ENCODE measurements around the gene SLCO3A1. TPM values are rescaled to one million over a fixed set of nuclear protein-coding genes. Genes with fewer than 3 reads are reported as not detected.
A peak's percentile ranks its signal among the peaks of the same experiment; 100 is the strongest.

Gene SLCO3A1
- total and polyA plus RNA-seq, 12 donors = 1.8 to 26.6 (median 17.2) TPM

DNA sequence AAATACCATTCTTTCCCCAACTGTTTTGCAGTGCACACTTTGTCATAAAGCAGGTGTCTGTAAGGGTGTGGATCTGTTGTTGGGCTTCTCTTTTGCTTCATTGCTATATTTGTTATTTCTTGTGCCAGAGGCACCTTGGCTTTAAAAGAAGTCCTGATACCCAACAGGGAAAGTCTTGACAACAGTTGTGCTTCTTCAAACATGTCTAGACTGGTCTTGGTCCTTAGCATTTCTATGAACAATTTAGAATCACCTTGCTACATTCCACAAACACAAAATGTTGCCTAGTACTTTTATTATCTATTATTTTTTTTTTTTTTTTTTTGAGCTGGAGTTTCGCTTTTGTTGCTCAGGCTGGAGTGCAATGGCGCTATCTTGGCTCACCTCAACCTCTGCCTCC is 233.7 kb downstream of the SLCO3A1 start:
- no peaks in the 10 kb centered on the region for H3K36me3 ChIP-seq (replicated peaks in 1 of 2)
- H3K27ac ChIP-seq = no peak overlapping the region
- TF ChIP-seq POLR2A (IDR thresholded peaks at IDR 0.05) = no peak
- TF ChIP-seq, protein P1, sequence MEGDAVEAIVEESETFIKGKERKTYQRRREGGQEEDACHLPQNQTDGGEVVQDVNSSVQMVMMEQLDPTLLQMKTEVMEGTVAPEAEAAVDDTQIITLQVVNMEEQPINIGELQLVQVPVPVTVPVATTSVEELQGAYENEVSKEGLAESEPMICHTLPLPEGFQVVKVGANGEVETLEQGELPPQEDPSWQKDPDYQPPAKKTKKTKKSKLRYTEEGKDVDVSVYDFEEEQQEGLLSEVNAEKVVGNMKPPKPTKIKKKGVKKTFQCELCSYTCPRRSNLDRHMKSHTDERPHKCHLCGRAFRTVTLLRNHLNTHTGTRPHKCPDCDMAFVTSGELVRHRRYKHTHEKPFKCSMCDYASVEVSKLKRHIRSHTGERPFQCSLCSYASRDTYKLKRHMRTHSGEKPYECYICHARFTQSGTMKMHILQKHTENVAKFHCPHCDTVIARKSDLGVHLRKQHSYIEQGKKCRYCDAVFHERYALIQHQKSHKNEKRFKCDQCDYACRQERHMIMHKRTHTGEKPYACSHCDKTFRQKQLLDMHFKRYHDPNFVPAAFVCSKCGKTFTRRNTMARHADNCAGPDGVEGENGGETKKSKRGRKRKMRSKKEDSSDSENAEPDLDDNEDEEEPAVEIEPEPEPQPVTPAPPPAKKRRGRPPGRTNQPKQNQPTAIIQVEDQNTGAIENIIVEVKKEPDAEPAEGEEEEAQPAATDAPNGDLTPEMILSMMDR (IDR thresholded peaks at IDR 0.05) = no peak
- DNase-seq = no peak
- intact Hi-C loops (cut with DNase I) = no loop called here
- H3K4me3 ChIP-seq = no peak overlapping the region
- 96 to 99% (median 97%) methylated on average over 2 of the region's 2 CpGs for WGBS, 4 donors
- H3K9me3 ChIP-seq (replicated peaks in 1 of 3) = no peaks in the 10 kb centered on the region
- peaks cover 4 to 10% of the 10 kb centered on the region in 2 donors for H3K4me1 ChIP-seq (replicated peaks in 1 of 2)
- H3K27me3 ChIP-seq = no peaks in the 10 kb centered on the region

DNA sequence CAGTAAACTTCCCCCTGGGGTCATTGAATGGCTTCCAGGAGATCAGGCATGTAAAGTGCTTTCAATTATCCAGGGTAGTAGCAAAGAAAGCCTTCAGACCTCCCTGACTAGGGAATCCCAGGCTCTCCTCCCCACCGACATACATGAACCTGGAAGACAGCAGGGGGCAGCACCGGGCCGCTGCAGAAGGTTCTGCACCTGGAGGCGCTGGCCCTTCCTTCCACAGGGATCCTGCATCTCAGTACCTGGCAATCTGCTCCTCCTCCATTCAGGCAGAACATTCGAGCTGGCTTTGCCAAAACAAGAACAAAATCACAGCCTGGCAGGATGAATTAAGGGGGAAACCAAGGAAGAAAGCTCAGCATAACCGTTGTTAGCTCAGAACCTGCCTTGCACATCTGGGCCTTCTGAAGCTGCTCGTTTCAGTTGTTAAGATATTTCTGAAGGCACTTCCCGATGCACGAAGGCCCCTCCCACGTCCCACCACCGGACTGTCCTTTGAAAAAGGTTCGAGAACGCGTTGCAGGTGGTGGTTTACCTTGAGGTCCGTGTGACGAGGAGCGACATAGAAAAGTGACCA is 237.7 kb downstream of the SLCO3A1 start:
- Histone ChIP-seq H3K9me3 (replicated peaks in 1 of 3) (no peaks in the 10 kb centered on the region), H3K4me1 (replicated peaks in 1 of 2) (no peaks in the 10 kb centered on the region), H3K27me3 (no peaks in the 10 kb centered on the region), H3K27ac (no peak overlapping the region), H3K4me3 (no peak overlapping the region), H3K36me3 (replicated peaks in 1 of 2) (no peaks in the 10 kb centered on the region)
- 77 to 87% (median 78%) methylated on average over 13 to 17 of the region's 17 CpGs for WGBS, 4 donors
- intact Hi-C loops (cut with DNase I) = loop anchor here in 1 of 2 donors (10.0 kb wide), 1 partner anchor 624 kb away; no protein-coding TSS in a partner anchor
- DNase-seq = peak in 5 of 7 donors; percentile 33 to 47 (median 40)
- no peak for TF ChIP-seq POLR2A (IDR thresholded peaks at IDR 0.05)
- TF ChIP-seq, protein P1 (IDR thresholded peaks at IDR 0.05) = peak in 5 of 6 experiments; percentile 14 to 49 (median 38)

- no peak for TF ChIP-seq POLR2A (IDR thresholded peaks at IDR 0.05)
- TF ChIP-seq, protein P1 (IDR thresholded peaks at IDR 0.05) = no peak
- intact Hi-C loops (cut with DNase I) = loop anchor here in 1 of 2 donors (10.0 kb wide), 1 partner anchor 622 kb away; no protein-coding TSS in a partner anchor
- 72 to 85% (median 81%) methylated on average over 9 to 10 of the region's 10 CpGs for WGBS, 4 donors
- H3K36me3 ChIP-seq (replicated peaks in 1 of 2) = no peaks in the 10 kb centered on the region
- H3K27ac ChIP-seq = no peak overlapping the region
- no peaks in the 10 kb centered on the region for H3K27me3 ChIP-seq
- H3K4me1 ChIP-seq (replicated peaks in 1 of 2) = peaks cover 0 to 2% of the 10 kb centered on the region in 2 donors
- no peaks in the 10 kb centered on the region for H3K9me3 ChIP-seq (replicated peaks in 1 of 3)
- H3K4me3 ChIP-seq = no peak overlapping the region
- DNase-seq = no peak
Measured at GRCh38 chr15:92092289-92093105, 239.0 kb downstream of the SLCO3A1 start.

DNA sequence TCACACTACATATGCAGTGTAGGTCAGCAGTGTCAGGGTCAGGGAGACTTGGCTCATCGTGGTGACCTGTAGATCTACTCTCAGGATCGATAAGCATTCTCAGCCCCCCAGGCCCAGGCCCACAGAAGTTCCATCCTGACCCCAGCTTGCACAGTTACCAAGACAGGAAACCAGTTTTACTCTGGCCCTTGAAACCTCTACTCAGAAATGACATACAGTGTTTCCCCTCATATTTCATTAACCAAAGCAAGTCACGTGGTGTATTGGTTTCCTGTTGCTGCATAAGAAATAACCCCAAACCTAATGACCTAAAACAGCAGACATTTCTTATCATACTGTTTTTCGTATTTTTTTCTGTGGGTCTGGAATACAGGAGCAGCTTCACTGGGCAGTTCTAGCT is 242.2 kb downstream of the SLCO3A1 start:
- H3K4me3 ChIP-seq = no peak overlapping the region
- H3K36me3 ChIP-seq (replicated peaks in 1 of 2) = no peaks in the 10 kb centered on the region
- H3K27me3 ChIP-seq = no peaks in the 10 kb centered on the region
- no peaks in the 10 kb centered on the region for H3K9me3 ChIP-seq (replicated peaks in 1 of 3)
- peaks cover 0 to 3% of the 10 kb centered on the region in 2 donors for H3K4me1 ChIP-seq (replicated peaks in 1 of 2)
- no peak for TF ChIP-seq POLR2A (IDR thresholded peaks at IDR 0.05)
- TF ChIP-seq, protein P1 (IDR thresholded peaks at IDR 0.05) = no peak
- H3K27ac ChIP-seq = no peak overlapping the region
- intact Hi-C loops (cut with DNase I) = loop anchor here in 1 of 2 donors (5.0 to 10.0 kb wide), 3 partner anchors 112 to 619 kb away; no protein-coding TSS in a partner anchor
- DNase-seq = no peak
- WGBS, 4 donors = 59 to 76% (median 66%) methylated on average over 3 to 4 of the region's 4 CpGs

Measured in adrenal gland (tissue), 12 donors.